Measurements from ENCODE around the gene ADM.
"Not testable (repeated sequence)": the region's sequence is repeated elsewhere in the genome, so short reads cannot be mapped to it uniquely, and the experiment has no call there.

ADM gene

DNA sequence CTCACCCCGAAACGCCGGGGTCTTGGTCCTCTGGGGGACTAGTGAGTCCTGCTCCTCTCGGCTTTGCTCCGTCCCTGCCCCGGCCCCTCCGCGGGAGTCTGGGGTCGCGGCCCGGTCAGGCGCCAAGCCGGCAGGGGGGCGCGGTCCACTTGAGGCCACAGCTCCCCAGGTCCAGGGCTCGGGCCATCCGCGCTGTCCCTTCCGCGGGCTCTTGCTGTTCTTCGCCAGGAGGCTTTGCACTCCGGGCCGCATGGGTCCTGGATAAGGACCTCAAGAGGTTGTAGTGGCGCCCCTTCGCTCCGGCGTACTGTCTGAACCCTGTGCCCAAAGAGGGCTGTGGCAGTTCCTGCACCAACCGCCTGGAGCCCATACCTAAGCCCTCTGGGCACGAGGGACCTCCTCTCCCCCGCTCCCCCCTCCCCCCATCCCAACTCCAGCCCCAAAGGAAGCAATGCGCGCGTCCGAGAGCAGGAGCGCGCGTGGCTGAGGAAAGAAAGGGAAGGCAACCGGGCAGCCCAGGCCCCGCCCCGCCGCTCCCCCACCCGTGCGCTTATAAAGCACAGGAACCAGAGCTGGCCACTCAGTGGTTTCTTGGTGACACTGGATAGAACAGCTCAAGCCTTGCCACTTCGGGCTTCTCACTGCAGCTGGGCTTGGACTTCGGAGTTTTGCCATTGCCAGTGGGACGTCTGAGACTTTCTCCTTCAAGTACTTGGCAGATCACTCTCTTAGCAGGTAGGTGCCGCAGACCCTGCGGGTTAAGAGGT is at the start of gene ADM:
Gene ADM, plus strand, starts transcription at position 579 of the 767 bp plus-strand sequence. CDS start 628 bp downstream, outside the sequence.
- Mint-ChIP-seq H3K27me3 (peaks cover 66% of the 10 kb centered on the region), H3K27ac (peak within 1 kb of the TSS; percentile 22), H3K9me3 (no peaks in the 10 kb centered on the region), H3K4me1 (peaks cover 65% of the 10 kb centered on the region), H3K36me3 (ENCODE audit: low read depth) (no peaks in the 10 kb centered on the region), H3K4me3 (peak within 1 kb of the TSS; percentile 89)
- ATAC-seq = no peak
- DNase-seq = peak; percentile 50

- ATAC-seq (no peak), DNase-seq (no peak)
- Mint-ChIP-seq H3K27ac (no peak overlapping the region), H3K4me3 (no peak overlapping the region), H3K27me3 (no peaks in the 10 kb centered on the region), H3K9me3 (peaks cover 4% of the 10 kb centered on the region), H3K36me3 (ENCODE audit: low read depth) (no peaks in the 10 kb centered on the region), H3K4me1 (peaks cover 4% of the 10 kb centered on the region)
Observed at GRCh38 chr11:10255388-10256125, 49.3 kb upstream of the ADM start.

- no peaks in the 10 kb centered on the region for H3K27me3 Mint-ChIP-seq
- no peak for ATAC-seq
- H3K4me1 Mint-ChIP-seq = peaks cover 8% of the 10 kb centered on the region
Observed at GRCh38 chr11:10257478-10257877, 47.4 kb upstream of the ADM start.

GRCh38 chr11:10261821-10262220 is 43.1 kb upstream of the ADM start:
- H3K36me3 Mint-ChIP-seq (ENCODE audit: low read depth) = no peaks in the 10 kb centered on the region
- no peaks in the 10 kb centered on the region for H3K27me3 Mint-ChIP-seq
- no peak for DNase-seq
- no peak for ATAC-seq
- no peaks in the 10 kb centered on the region for H3K9me3 Mint-ChIP-seq
- no peak overlapping the region for H3K27ac Mint-ChIP-seq
- no peak overlapping the region for H3K4me3 Mint-ChIP-seq
- peaks cover 4% of the 10 kb centered on the region for H3K4me1 Mint-ChIP-seq

More at GRCh38 chr11:10257478-10257877, 47.4 kb upstream of the ADM start:
- DNase-seq = no peak
- no peak overlapping the region for H3K4me3 Mint-ChIP-seq
- H3K9me3 Mint-ChIP-seq = peaks cover 4% of the 10 kb centered on the region
- H3K36me3 Mint-ChIP-seq (ENCODE audit: low read depth) = no peaks in the 10 kb centered on the region
- no peak overlapping the region for H3K27ac Mint-ChIP-seq

- H3K4me3 Mint-ChIP-seq = no peak overlapping the region
- H3K9me3 Mint-ChIP-seq = no peaks in the 10 kb centered on the region
- DNase-seq (no peak), ATAC-seq (no peak)
- H3K36me3 Mint-ChIP-seq (ENCODE audit: low read depth) = no peaks in the 10 kb centered on the region
- no peak overlapping the region for H3K27ac Mint-ChIP-seq
- H3K4me1 Mint-ChIP-seq = peaks cover 4% of the 10 kb centered on the region
- no peaks in the 10 kb centered on the region for H3K27me3 Mint-ChIP-seq
Observed at GRCh38 chr11:10263929-10264328, 40.9 kb upstream of the ADM start.

GRCh38 chr11:10264716-10265115 is 40.2 kb upstream of the ADM start:
- not testable (repeated sequence) for H3K4me1 Mint-ChIP-seq; H3K36me3 Mint-ChIP-seq (ENCODE audit: low read depth); H3K27ac Mint-ChIP-seq; H3K9me3 Mint-ChIP-seq; DNase-seq; ATAC-seq; H3K27me3 Mint-ChIP-seq; H3K4me3 Mint-ChIP-seq

DNA sequence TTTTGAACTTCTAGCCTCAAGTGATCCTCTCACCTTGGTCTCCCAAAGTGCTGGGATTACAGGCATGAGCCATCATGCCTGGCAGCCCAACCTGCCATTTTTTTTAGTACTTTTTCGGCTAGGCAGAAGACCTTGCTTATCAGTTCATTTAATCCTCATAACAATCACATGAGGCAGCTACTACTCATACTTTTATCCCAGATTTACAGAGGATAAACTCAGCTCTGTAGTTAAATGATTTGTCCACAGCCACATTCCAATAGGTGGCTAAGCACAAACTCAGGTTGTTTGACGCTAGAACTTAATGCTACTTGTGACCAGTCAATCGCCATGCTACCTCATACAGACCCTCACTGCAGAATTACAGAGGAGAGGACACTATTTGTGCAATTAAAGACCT is 38.9 kb upstream of the ADM start:
- DNase-seq (no peak), ATAC-seq (no peak)
- Mint-ChIP-seq H3K36me3 (ENCODE audit: low read depth) (no peaks in the 10 kb centered on the region), H3K27me3 (no peaks in the 10 kb centered on the region), H3K9me3 (no peaks in the 10 kb centered on the region), H3K4me3 (no peak overlapping the region), H3K4me1 (peaks cover 4% of the 10 kb centered on the region), H3K27ac (no peak overlapping the region)

GRCh38 chr11:10267821-10268220 is 37.1 kb upstream of the ADM start:
- Mint-ChIP-seq H3K36me3 (ENCODE audit: low read depth) (no peaks in the 10 kb centered on the region), H3K4me3 (no peak overlapping the region), H3K9me3 (no peaks in the 10 kb centered on the region), H3K4me1 (no peaks in the 10 kb centered on the region), H3K27ac (no peak overlapping the region), H3K27me3 (no peaks in the 10 kb centered on the region)
- no peak for ATAC-seq
- no peak for DNase-seq

GRCh38 chr11:10268746-10269488 is 36.0 kb upstream of the ADM start:
- H3K27ac Mint-ChIP-seq = no peak overlapping the region
- ATAC-seq (no peak), DNase-seq (no peak)
- H3K27me3 Mint-ChIP-seq = no peaks in the 10 kb centered on the region
- no peak overlapping the region for H3K4me3 Mint-ChIP-seq
- H3K9me3 Mint-ChIP-seq = no peaks in the 10 kb centered on the region
- peaks cover 6% of the 10 kb centered on the region for H3K4me1 Mint-ChIP-seq
- H3K36me3 Mint-ChIP-seq (ENCODE audit: low read depth) = no peaks in the 10 kb centered on the region

GRCh38 chr11:10272132-10272531 is 32.7 kb upstream of the ADM start:
- ATAC-seq = no peak
- Mint-ChIP-seq H3K27me3 (no peaks in the 10 kb centered on the region), H3K9me3 (no peaks in the 10 kb centered on the region), H3K27ac (no peak overlapping the region), H3K4me1 (peaks cover 15% of the 10 kb centered on the region), H3K36me3 (ENCODE audit: low read depth) (no peaks in the 10 kb centered on the region), H3K4me3 (no peak overlapping the region)
- no peak for DNase-seq

GRCh38 chr11:10273738-10274137 is 31.1 kb upstream of the ADM start:
- H3K36me3 Mint-ChIP-seq (ENCODE audit: low read depth) = no peaks in the 10 kb centered on the region
- H3K27ac Mint-ChIP-seq = no peak overlapping the region
- H3K9me3 Mint-ChIP-seq = no peaks in the 10 kb centered on the region
- H3K27me3 Mint-ChIP-seq = no peaks in the 10 kb centered on the region
- peaks cover 15% of the 10 kb centered on the region for H3K4me1 Mint-ChIP-seq
- ATAC-seq (peak; percentile 85), DNase-seq (no peak)
- no peak overlapping the region for H3K4me3 Mint-ChIP-seq

DNA sequence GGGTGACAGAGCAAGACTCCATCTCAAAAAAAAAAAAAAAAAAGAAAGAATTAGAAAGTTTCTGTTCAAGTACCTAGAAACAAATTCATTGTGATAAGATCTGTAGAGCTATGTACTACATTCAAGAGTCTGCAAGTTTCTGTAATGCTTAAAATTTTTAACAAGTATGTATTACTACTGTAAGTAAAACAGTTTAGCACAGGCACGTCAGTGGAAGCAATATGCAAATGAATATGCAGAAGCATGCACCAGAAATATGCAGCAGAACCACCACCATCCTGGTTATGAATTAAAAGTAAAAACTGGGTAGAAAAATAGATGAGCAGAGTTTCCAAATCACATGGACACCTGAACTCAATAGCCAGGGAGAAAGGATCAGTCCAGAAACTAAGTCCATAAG is 30.1 kb upstream of the ADM start:
- Mint-ChIP-seq H3K9me3 (no peaks in the 10 kb centered on the region), H3K4me3 (no peak overlapping the region), H3K27me3 (no peaks in the 10 kb centered on the region), H3K4me1 (peaks cover 15% of the 10 kb centered on the region), H3K36me3 (ENCODE audit: low read depth) (peaks cover 1% of the 10 kb centered on the region), H3K27ac (no peak overlapping the region)
- ATAC-seq (no peak), DNase-seq (no peak)

DNA sequence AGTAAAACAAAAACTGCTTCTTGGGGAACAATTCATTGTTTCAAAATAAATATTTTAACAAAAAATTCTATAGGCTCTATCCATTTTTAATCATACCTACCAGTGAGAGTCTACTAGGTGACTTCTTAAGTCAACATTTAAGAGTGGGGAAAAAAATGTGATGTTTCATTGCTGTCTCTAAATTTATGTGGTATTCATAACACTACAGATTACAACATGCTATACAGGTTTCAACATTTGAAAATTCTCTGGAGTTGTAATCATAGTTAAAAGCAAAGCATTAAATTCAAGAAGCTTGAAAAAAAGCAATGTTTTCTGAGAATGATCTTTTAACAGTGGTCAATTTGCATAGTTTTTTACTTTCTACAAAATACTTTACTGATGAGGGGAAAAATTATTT is 29.2 kb upstream of the ADM start:
- DNase-seq (no peak), ATAC-seq (no peak)
- Mint-ChIP-seq H3K27ac (no peak overlapping the region), H3K36me3 (ENCODE audit: low read depth) (peaks cover 1% of the 10 kb centered on the region), H3K4me1 (peaks cover 15% of the 10 kb centered on the region), H3K9me3 (no peaks in the 10 kb centered on the region), H3K4me3 (no peak overlapping the region), H3K27me3 (no peaks in the 10 kb centered on the region)

- Mint-ChIP-seq H3K27me3 (no peaks in the 10 kb centered on the region), H3K4me3 (no peak overlapping the region), H3K27ac (no peak overlapping the region), H3K9me3 (no peaks in the 10 kb centered on the region), H3K36me3 (ENCODE audit: low read depth) (peaks cover 1% of the 10 kb centered on the region), H3K4me1 (peaks cover 6% of the 10 kb centered on the region)
- no peak for DNase-seq
- ATAC-seq = no peak
Observed at GRCh38 chr11:10282117-10282516, 22.8 kb upstream of the ADM start.

DNA sequence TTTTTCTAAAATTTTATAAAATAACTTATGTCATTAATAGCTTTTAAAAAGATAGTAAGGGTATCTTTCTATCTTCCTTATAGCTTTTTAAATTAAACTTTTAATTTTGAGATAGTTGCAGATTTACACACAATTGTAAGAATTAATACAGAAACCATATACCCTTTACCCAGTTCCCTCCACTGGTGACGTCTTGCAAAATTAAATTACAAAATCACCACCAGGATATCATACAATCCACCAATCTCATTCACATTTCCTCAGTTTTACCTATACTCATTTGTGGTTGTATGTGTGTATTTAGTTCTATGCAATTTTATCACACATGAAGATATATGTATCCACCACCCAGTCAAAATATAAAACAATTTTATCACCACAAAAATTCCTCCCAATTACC is 20.9 kb upstream of the ADM start:
- H3K4me1 Mint-ChIP-seq = peaks cover 6% of the 10 kb centered on the region
- no peak overlapping the region for H3K4me3 Mint-ChIP-seq
- no peak for ATAC-seq
- no peak for DNase-seq
- no peak overlapping the region for H3K27ac Mint-ChIP-seq
- H3K9me3 Mint-ChIP-seq = no peaks in the 10 kb centered on the region
- no peaks in the 10 kb centered on the region for H3K27me3 Mint-ChIP-seq
- H3K36me3 Mint-ChIP-seq (ENCODE audit: low read depth) = peaks cover 1% of the 10 kb centered on the region

Data from activated naive CD8-positive, alpha-beta T cell treated with anti-CD3 and anti-CD28 coated beads, Interleukin-2, amount 50 U/mL, for 24 hours (primary cell).